HUES48 (cell line): ENCODE measurements around the gene SH3BGRL2.
"Not testable (repeated sequence)": the region's sequence is repeated elsewhere in the genome, so short reads cannot be mapped to it uniquely, and the experiment has no call there.

ENCODE experiments used
- H3K27ac ChIP-seq: one replicate; pipeline ENCODE4 v1.7.0; 2013; ENCODE audit warnings: low read depth, low read length, inconsistent platforms
- H3K27me3 ChIP-seq: 2 replicates; pipeline ENCODE4 v1.6.1; 2013; ENCODE audit warnings: mild to moderate bottlenecking, low read length; ENCODE audit not compliant: control insufficient read depth, insufficient read depth
- H3K36me3 ChIP-seq: 2 replicates; pipeline ENCODE4 v1.6.1; 2013; ENCODE audit warnings: low read length; ENCODE audit not compliant: control insufficient read depth, insufficient read depth
- H3K4me1 ChIP-seq: 2 replicates; pipeline ENCODE4 v1.6.1; 2013; ENCODE audit warnings: mild to moderate bottlenecking, low read length; ENCODE audit not compliant: control insufficient read depth, insufficient read depth
- H3K4me3 ChIP-seq: 2 replicates; pipeline ENCODE4 v1.5.1; 2013; ENCODE audit warnings: mild to moderate bottlenecking, low read depth, low read length
- H3K9ac ChIP-seq: 2 replicates; pipeline ENCODE4 v1.6.1; 2013; ENCODE audit warnings: mild to moderate bottlenecking, low read depth, low read length, moderate library complexity
- H3K9me3 ChIP-seq: 2 replicates; pipeline ENCODE4 v1.6.1; 2013; ENCODE audit warnings: low read length; ENCODE audit not compliant: control insufficient read depth, insufficient read depth

SH3BGRL2 gene

DNA sequence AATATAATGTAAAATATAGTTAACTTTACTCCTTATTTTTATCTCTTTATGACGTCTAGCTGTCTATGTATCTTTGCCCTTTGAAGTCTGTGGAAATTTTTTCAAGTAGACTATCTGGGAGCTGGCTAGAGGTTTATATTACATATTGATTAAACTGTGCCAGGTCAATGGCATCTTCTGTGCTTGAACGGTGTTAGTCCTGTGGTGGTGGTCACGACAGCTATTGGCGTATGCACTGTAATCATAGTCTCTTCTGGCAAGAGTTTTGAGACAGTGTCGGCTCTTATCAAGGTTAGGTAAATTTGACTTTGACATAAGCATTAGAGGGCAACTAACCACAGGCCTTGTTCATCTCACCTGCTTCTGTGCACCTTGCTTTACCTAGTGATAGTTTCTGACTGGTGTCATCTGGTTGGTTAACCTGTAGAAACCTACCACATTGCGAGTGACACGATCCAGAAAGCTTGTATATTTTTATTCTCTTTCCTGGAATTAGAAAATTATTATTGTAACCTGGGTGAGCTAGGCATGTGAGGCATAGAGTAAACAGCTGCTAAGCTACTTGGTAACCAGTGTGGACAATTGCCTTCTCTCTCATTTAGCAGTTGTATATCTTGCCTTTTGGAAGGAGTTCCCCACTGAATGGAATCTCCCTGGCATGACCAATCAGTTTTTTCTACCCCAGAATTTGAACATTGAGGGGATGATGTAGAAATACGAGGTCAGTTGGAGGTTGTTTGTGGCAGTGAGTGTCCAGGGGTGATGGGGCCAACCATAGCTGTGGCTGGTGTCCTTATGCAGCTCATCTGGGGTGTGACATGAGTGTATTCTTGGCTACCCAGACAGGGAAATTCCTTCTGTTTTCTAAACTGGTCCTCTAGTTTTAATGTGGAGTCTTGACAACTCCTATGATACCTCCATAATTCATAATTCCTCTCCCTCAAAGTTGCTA, 45.9 kb downstream of the SH3BGRL2 start:
- H3K4me3 ChIP-seq = no peak overlapping the region
- H3K4me1 ChIP-seq = no peaks in the 10 kb centered on the region
- H3K9ac ChIP-seq = no peak overlapping the region
- no peaks in the 10 kb centered on the region for H3K27me3 ChIP-seq
- 0 out of 2 replicates have a peak, but pooled peaks cover 5% of the 10 kb centered on the region for H3K36me3 ChIP-seq
- H3K9me3 ChIP-seq = no peaks in the 10 kb centered on the region
- no peak overlapping the region for H3K27ac ChIP-seq

DNA sequence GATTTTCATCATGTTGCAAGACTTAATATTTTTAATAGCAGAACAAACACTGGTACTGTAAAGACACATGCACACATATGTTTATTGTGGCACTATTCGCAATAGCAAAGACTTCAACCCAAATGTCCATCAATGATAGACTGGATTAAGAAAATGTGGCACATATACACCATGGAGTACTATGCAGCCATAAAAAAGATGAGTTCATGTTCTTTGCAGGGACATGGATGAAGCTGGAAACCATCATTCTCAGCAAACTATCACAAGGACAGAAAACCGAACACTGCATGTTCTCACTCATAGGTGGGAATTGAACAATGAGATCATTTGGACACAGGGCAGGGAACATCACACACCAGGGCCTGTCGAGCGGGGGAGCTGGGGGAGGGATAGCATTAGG, 51.6 kb downstream of the SH3BGRL2 start:
- H3K27ac ChIP-seq, H3K4me1 ChIP-seq, H3K36me3 ChIP-seq, H3K9ac ChIP-seq, H3K4me3 ChIP-seq, H3K9me3 ChIP-seq, H3K27me3 ChIP-seq: not testable (repeated sequence)

DNA sequence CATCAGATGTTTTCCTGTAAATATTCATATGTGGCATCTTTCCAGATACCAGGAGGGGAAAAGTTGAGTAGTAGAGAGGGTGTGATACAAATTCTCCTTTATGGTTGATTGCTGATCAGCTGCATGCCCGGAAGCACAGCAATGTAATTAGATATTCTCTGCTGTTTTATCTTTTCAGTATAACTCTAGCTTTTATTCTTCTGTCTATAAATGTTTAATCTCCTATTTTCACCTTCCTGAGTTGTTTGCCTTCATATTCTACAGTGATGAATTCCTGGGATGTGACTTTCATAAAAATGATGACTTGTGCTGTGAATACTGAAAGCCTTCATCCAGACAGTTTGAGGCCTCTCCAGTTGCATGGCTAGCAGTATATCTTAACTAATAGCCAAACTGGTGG, 53.7 kb downstream of the SH3BGRL2 start:
- Histone ChIP-seq H3K9me3 (no peaks in the 10 kb centered on the region), H3K4me1 (peaks cover 4% of the 10 kb centered on the region; the same call in 1 of the 2 replicates), H3K36me3 (no peaks in the 10 kb centered on the region), H3K9ac (no peak overlapping the region), H3K27ac (no peak overlapping the region), H3K4me3 (no peak overlapping the region), H3K27me3 (no peaks in the 10 kb centered on the region)

DNA sequence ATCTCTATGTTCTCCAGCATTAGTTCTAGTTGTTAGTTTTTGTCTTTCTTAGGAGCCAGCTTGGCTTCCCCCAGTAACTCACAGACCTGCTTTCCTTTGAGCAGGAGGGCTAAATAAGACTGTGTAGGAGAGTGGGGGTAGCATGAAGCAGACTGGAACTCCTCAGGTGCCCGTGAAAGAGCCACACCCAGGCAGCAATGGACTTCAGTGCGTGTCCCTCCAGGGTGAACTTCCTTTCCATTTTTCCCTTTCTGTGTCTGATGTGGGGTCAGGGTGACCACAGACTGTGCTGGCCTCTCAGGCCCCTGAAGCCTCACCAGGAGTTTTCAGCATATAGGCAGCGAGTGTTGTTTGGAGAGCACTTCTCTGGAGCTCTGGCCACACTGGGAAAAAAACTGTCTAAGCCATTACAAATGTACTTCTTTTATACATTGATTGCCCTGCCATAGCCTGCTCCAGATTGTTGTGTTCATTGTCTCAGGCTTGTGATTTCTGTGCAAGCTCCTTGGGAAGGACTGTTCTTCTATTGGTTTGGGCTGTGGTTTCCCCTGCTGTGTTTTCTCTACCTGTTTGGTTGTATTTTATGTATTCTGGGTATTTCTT, 55.7 kb downstream of the SH3BGRL2 start:
- Histone ChIP-seq H3K4me3 (no peak overlapping the region), H3K9ac (no peak overlapping the region), H3K4me1 (peaks cover 4% of the 10 kb centered on the region; the same call in 1 of the 2 replicates), H3K27me3 (no peaks in the 10 kb centered on the region), H3K9me3 (no peaks in the 10 kb centered on the region), H3K36me3 (no peaks in the 10 kb centered on the region), H3K27ac (no peak overlapping the region)

DNA sequence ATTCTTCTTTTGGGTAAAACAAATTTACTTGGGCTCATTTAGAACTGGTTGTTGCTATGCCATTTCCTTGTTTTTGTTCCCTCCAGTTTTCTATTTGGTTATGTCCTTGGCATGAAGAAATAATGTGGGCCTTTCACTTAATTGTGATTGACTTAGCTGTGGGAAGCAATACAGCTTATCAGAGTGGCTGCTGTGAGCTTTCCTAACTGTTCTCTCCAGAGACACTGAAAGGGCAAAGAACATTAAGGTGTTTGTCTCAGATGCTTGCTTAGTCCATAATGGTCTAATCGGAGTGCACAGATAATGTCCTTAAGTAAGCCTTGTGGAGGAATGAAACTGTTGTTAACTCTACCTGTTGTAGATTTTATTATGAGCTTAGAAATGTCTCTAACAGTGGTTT, 56.6 kb downstream of the SH3BGRL2 start:
- H3K36me3 ChIP-seq = no peaks in the 10 kb centered on the region
- no peak overlapping the region for H3K27ac ChIP-seq
- H3K9me3 ChIP-seq = no peaks in the 10 kb centered on the region
- peaks cover 4% of the 10 kb centered on the region; the same call in 1 of the 2 replicates for H3K4me1 ChIP-seq
- H3K27me3 ChIP-seq = no peaks in the 10 kb centered on the region
- no peak overlapping the region for H3K4me3 ChIP-seq
- H3K9ac ChIP-seq = no peak overlapping the region

DNA sequence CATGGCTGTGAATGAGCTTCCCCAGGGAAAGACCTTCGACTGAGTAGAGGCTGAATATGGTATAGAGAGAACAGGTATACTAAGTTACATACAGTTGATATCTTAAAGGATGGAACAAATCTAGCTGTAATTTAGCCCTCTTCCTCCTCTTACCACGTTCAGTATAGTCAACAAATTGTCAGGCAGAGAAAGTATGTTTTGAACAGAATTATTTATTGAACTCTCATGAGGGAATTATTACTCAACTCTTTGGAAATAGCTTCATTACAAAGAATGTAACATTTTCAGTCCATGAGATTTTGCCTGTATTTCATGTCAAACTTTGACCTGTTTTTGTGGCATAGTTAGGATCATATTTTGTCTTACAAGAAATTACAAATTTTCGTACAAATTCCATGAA, 63.0 kb downstream of the SH3BGRL2 start:
- Histone ChIP-seq H3K9ac (no peak overlapping the region), H3K4me1 (peaks cover 8% of the 10 kb centered on the region; the same call in 1 of the 2 replicates), H3K27me3 (no peaks in the 10 kb centered on the region), H3K27ac (no peak overlapping the region), H3K4me3 (no peak overlapping the region), H3K36me3 (no peaks in the 10 kb centered on the region), H3K9me3 (no peaks in the 10 kb centered on the region)

DNA sequence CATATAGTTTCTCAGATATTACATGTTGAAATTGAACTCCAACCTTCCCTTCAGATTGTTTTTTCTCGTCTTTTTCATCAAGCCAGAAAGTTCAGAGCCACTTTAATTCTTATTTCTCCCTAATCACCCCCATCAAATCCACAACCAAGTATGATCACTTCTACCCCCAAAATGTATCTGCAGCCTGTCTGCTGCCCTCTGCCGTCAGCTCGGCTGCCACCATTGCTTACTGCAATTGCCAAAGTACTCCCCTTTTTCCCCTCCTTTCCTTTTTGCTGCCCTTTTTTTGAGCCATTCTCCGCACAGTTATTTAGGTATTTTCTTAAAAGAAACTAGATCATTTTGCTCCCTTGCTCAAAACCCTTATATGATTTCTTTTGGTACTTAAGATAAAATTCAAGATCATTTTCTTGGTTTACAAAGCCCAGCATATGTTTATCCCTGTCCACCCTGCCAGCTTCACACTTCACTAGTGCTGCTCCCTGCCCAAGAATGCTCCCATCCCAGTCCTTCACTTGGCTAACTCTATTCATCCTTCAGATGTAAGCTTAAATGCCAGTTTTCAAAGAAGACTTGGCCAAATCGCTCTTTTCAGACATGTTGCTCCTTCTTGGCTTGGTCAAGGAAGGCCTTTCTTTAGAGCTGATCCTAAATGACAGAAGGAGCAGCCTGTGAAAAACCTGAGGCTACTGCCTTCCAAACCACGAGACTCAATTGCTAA, 63.7 kb downstream of the SH3BGRL2 start:
- no peak overlapping the region for H3K27ac ChIP-seq
- H3K4me3 ChIP-seq = no peak overlapping the region
- H3K9me3 ChIP-seq = no peaks in the 10 kb centered on the region
- peaks cover 8% of the 10 kb centered on the region; the same call in 1 of the 2 replicates for H3K4me1 ChIP-seq
- no peaks in the 10 kb centered on the region for H3K36me3 ChIP-seq
- H3K27me3 ChIP-seq = no peaks in the 10 kb centered on the region
- no peak overlapping the region for H3K9ac ChIP-seq

DNA sequence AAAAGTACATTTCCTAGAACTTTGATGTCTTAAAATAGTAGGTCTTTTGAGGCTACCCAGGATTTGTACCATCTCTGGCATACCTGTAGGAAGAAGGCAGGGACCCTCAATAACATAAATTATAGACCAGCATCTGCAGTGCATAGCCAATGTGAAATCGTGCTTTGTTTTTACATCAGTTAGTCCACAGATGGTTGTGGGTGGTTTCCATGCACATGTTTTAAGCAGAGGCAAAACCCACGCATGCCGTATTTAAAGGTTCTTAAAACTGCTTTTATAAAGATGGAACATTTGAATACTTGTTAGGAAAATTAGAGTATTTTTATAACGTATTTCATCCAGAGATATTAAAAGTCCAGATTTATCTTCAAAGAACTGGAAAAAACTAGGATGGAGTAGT, 66.3 kb downstream of the SH3BGRL2 start:
- H3K4me1 ChIP-seq = peaks cover 8% of the 10 kb centered on the region; the same call in 1 of the 2 replicates
- no peak overlapping the region for H3K9ac ChIP-seq
- H3K4me3 ChIP-seq = no peak overlapping the region
- H3K27me3 ChIP-seq = no peaks in the 10 kb centered on the region
- H3K36me3 ChIP-seq = no peaks in the 10 kb centered on the region
- no peaks in the 10 kb centered on the region for H3K9me3 ChIP-seq
- H3K27ac ChIP-seq = no peak overlapping the region

DNA sequence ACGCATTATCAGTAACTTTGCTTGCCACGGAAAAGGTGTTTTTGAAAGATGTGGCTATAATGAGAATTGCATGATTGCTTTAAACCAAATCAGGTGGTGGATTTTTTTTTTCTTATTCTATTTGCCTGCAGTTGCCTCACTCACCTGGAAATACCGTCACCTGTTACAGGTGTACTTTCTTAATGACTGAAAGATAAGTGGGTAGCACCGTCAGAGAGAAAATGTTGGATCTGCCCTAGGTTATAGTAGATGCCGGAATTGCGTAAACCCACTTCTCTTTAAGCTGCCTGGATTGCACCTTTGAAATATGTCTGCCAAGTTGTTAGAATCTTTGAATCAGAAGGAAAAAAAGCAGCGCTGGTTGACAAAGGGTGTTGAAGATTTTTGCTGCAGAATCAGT, 68.5 kb downstream of the SH3BGRL2 start:
- H3K9ac ChIP-seq = no peak overlapping the region

DNA sequence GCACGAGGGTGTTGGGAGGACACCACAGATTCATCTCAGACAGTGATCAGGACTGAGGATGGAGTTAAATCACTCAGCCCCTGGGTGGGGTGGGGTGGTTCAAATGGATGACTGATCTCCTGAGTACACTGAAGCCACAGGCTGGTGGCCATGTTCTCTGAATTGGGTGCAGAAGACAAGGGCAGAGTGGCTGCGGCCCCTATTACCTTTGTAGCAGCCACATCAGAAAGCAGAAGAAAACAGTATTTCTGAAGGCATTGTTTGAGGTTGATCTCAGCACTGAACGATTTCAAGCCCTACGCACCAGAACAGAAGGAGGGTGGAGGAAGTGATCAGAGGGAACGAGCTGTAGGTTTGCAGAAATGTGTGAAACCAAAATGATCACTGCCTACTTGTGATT, 71.6 kb downstream of the SH3BGRL2 start:
- Histone ChIP-seq H3K27me3 (no peaks in the 10 kb centered on the region), H3K4me1 (peaks cover 5% of the 10 kb centered on the region), H3K27ac (no peak overlapping the region), H3K36me3 (no peaks in the 10 kb centered on the region), H3K9me3 (no peaks in the 10 kb centered on the region), H3K9ac (no peak overlapping the region), H3K4me3 (no peak overlapping the region)

More for the DNA sequence above, 68.5 kb downstream of the SH3BGRL2 start:
- H3K27ac ChIP-seq = no peak overlapping the region
- H3K9me3 ChIP-seq = no peaks in the 10 kb centered on the region
- peaks cover 8% of the 10 kb centered on the region; the same call in 1 of the 2 replicates for H3K4me1 ChIP-seq
- H3K27me3 ChIP-seq = no peaks in the 10 kb centered on the region
- no peak overlapping the region for H3K4me3 ChIP-seq
- H3K36me3 ChIP-seq = no peaks in the 10 kb centered on the region
